Measurements from ENCODE around the gene LYPLA2.

Gene LYPLA2

DNA sequence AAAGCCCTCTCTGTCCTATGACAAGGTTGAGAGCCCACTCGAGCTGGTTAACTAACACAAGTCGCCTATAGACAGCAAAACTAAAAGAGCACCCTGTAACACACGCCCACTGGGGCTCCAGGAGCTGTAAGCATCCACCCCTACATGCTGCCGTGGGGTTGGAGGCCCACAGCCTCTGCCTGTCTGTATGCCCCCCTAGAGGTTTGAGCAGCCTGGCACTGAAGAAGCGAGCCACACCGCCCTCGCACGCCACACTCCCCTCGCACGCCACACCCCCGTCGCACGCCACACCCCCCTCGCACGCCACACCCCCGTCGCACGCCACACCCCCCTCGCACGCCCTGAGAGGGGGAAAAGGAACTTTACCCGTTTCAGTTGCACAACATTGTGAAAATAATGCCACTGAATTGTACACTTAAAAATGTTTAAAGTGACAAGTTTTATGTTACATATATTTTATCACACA lies 47.5 kb downstream of the LYPLA2 start:
- DNase-seq, result peak; percentile 79

DNA sequence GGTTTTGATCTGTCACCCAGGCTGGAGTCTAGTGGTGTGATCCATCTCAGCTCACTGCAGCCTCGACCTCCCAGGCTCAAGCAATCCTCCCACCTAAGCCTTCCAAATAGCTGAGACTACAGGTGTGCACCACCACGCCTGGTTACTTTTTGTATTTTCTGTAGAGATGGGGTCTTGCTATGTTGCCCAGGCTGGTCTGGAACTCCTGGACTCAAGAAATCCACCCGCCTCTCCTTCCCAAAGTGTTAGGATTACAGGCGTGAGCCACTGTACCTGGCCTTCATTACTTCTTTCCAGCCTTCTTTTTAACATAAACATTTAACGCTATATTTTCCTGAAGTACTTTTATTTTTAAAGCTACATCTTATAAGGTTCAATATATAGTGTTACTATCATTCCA lies 52.7 kb downstream of the LYPLA2 start:
- DNase-seq, result no peak
